ENCODE results near the gene CRISPLD2.
"Not testable (repeated sequence)": the region's sequence is repeated elsewhere in the genome, so short reads cannot be mapped to it uniquely, and the experiment has no call there.

CRISPLD2 gene

DNA sequence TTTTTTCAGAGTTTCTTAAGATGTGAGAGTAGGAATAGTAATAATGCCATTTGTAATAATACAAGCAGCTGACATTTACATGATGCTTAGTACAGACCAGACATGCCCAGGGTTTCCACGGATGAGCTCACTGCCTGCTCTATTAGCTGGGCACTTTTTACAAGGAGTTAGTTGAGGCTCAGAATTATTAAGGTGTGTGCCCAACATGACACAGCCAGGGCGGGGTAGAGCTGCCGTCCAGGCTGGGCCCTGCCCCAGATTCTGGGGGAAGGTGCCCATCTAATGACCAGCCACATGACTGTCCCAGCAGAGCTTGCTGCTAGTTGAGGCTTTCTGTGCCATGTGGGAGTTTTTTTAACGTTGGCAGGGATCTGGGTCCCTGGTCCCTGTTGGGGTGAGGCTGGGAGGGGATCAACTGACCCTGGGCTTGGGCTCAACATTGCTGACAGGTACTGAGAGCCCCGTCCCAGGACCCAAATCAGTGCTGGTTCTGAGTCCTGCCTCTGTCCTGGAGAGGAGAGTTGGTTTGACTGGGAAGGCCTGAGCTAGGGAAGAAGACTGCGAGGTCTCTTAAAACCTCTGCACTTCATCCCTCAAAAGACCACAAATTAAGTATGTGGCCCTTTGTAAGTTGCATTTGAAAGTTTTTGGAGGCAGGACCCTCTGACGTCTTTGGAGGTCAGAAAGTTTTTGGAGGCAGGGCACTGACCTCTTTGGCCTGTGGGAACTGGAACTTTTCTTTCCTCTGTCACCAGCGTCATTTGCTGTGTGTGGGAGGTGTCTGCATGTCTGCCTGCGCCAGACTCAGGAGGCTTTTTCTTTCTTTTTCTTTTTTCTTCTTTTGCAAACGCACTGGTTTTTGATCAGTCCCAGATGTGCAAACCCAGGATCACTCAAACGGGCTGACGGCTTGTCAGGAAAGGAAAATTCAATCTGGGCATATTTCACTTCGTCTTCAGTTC lies 2.2 kb downstream of the CRISPLD2 start:
- DNase-seq (ENCODE audit: low spot score) = no peak

DNA sequence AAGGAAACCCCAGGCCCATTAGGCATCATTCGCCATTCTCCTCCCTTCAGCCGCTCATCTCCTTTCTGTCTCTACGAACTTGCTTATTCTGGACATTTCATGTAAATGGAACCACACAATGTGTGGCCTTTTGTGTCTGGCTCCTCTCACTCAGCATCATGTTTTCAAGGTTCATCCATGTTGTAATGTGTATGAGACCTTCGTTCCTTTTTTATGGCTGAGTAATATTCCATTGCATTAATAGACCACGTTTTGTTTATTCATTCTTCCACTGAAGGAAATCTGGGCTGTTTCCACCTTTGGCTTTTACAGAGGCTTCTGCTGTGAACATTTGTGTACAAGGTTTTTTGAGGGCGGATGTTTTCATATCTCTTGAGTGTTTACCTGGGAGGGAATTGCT lies 3.2 kb downstream of the CRISPLD2 start:
- DNase-seq (ENCODE audit: low spot score) = no peak

DNA sequence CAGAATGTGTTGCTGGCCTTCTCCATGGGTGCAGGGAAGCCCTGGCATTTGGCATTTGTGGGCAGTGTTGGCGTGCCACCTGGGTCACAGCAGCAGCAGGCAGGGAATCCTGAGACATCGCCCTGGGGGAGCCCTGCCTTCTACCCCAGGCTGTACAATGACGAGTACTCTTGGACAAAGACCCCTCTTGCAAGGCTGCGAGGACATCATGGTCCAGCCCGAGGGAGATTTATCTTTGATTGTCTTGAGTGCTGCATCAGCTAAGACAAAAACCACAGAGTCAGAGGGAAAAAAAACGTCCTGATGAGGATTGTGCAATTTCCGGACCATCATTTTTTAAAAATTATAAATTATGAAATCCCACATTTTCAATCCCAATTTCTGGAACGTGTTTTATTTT lies 3.7 kb downstream of the CRISPLD2 start:
- no peak for DNase-seq (ENCODE audit: low spot score)

DNA sequence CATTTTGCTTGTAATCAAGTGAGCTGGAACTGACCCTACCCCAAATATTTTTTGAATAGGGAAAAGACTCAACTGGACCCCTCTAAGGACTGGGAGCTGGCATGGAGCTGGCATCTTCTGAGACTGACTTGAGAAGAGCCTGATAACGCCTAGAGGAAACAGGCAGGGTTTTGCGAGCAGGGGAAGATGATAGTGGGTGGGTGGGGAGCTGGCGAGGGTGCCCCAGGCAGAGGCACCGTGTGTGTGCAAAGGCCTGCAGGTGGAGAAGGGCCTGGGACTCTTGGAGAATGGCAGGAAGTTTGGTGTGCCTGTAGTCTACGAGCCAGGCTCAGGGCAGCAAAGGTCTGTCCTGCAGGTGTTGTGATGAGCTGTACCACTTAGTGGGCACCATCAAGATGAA lies 4.1 kb downstream of the CRISPLD2 start:
- DNase-seq (ENCODE audit: low spot score) = no peak

DNA sequence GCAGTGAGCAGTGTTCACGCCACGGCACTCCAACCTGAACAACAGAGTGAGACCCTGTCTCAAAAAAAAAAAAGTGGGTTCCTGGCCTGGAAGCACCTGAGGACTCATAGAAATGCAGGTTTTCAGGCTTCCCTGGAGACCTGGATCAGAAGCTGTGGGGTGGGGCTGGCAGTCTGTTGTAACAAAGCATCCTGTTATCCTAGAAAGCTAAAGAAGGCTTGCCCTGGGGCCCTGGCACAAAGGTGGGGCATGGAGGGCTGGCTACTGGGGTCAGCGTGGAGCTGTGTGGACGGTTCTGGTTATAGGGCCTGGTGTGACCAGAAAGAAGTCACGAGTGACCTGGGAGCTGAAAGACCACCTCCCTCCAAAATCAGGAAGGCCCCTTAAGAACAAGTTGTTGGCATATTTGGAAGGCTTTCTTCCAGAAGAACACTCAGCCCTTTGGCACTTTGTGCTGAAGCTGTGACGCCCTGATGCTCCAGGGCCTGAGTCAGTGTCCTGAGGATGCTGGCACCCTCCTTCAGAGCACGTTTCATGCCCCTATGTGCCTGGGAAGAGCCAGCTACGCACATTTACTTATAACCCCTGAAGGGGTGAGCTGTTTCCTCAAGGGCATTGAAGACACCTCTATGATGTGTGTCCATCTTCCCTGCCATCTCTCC lies 6.2 kb downstream of the CRISPLD2 start:
- DNase-seq (ENCODE audit: low spot score) = no peak

DNA sequence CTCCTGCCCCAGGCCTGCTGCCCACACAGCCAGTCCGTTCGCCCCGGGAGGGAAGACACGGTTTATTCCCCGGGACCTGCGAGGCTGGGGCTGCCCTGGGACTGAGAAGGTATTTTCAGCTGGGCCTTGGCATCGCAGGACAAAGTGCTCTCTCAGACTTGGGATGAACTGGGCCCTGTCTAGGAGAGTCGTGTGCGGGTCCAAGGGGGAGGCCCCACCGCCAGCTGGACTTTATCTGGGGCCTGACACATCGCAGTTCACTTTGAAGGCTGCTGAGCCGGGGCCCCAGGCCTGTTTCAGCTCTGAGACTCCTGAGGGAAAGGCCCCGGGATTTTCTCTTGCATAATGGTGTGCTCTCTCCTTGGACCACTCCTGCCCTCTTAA lies 6.8 kb downstream of the CRISPLD2 start:
- DNase-seq (ENCODE audit: low spot score) = no peak

DNA sequence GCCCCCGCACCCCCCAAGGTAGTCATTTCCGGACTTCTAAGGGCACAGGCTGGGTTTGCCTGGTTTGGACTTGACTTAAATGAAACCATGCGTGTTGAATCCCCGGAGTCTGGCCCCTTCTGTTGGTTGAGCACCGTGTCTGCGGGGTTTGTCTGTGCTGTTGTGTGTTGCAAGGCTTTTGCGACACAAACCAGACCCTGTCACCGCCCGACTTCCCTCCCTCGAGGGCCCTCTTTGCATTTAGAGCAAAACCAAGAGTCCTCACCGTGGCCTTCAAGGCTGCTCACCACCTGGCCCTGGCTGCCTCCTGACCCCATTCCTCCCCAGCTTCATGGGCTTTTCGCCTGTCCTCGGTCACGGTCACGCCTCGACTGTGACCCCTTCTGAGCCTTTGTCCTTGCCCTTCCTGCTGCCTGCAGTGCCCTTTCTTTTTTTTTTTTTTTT lies 7.4 kb downstream of the CRISPLD2 start:
- no peak for DNase-seq (ENCODE audit: low spot score)

DNA sequence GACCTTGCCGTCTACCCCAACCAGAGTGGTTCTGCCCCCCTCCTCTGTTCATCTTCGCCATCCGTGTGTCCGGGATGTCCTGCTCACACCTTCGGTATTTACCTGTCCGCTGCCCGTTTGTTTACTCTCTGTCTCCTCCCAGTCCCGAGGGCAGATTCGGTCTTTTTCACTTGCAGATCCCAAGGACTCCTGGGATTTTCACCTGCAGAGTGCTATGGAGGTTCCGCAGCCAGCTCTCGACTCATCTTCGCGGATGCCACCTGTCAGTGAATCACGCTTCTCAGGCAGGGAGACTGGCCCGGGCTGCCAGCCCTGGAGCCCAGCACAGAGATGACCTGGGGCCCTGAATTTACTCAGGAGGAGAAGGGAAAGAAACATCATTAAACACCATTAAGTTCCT lies 8.1 kb downstream of the CRISPLD2 start:
- DNase-seq (ENCODE audit: low spot score) = no peak

DNA sequence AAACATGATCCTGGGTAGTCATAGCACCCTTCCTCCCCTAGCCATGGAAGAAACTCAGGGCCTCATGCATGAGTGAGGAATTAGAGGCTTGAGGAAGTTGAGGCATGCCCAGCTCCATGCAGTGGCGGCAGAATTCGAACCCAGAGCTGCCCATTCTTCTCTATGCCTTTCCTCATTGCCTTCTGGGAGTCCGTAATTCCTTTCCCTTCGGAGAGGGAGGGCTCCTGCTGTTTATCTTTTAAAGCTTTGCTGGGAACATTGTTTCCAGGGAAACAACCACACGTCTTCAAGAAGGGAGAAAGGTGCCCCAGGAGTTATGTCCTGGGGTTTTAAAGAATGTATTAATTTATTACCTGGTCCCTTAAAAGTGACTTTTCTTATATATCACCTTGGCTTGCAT lies 8.5 kb downstream of the CRISPLD2 start:
- DNase-seq (ENCODE audit: low spot score) = no peak

DNA sequence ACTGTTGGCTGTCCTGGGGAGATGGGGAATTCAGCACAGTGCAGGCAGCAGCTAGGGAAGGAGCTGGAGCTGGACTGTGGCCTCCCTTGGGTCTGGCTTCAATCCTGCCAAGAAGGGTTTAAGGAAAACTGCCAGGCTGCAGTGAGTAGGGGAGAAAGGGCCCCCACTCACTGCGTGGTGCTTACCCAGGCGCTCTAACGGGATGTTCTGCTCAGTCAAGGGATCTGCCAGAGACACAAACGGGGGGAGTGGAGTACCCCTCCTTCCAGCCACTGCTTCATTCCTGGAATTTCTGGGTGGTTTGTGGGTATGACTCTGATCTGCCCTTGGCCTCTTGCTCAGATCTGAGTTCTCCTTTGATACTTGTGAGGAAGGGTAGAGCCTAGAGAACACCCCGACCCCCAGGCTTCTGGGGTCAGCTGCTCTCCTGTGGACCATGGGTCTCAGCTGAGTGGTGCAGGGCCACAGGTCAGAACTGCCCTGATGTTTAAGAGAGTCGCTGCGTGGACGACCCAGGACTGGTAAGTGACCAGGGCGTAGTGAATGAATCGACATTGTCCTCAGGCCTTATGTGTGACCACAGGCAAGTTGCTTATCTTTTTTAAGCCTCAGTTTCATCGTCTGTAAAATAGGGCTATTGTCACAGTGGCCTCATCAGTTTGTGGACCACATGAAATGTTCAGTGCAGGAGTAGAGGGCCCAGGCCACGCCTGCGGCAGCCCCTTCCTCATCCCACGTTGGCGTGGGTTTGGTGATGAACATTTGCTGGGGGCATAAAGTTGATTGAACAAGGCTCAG lies 9.6 kb downstream of the CRISPLD2 start:
- no peak for DNase-seq (ENCODE audit: low spot score)

DNA sequence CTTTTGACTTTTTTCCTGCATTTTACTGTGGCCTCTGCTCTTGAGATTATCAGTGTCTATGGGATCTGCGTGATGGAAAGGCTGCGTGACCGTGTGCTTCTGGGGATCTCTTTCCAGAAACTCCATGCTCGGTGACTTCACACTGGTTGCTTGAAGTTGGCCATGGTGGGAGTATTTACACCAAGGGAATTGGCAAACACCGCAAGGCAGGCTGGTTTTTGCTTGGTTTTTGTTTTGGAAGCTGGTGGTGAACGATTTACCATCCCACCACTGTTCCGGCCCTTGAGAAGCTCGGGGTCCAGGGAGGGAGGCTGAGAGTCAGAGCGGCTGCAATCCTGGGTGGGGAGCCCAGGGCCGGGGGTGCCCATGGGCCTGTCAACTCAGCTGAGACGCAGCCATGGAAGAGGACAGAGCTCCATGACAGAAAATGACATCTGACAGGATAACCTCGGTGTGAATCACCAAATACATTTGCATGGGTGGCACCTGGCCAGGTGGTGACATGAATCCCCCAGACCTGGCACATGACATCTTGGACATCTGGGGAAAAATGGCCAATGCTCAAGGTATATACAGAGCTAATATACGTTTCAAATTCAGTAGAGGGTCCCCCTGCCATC lies 11.1 kb downstream of the CRISPLD2 start:
- no peak for DNase-seq (ENCODE audit: low spot score)

DNA sequence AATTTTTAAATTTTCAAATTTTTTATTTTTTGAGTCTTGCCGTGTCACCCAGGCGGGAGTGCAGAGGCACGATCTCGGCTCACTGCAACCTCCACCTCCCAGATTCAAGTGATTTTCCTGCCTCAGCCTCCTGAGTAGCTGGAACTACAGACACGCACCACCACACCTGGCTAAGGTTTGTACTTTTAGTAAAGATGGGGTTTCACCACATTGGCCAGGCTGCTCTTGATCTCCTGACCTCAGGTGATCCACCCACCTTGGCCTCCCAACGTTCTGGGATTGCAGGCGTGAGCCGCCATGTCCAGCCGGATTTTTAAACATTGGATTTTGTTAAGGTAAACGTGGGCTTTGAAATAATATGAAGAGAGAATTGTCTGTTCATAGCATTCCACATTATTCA lies 11.9 kb downstream of the CRISPLD2 start:
- not testable (repeated sequence) for DNase-seq (ENCODE audit: low spot score)

DNA sequence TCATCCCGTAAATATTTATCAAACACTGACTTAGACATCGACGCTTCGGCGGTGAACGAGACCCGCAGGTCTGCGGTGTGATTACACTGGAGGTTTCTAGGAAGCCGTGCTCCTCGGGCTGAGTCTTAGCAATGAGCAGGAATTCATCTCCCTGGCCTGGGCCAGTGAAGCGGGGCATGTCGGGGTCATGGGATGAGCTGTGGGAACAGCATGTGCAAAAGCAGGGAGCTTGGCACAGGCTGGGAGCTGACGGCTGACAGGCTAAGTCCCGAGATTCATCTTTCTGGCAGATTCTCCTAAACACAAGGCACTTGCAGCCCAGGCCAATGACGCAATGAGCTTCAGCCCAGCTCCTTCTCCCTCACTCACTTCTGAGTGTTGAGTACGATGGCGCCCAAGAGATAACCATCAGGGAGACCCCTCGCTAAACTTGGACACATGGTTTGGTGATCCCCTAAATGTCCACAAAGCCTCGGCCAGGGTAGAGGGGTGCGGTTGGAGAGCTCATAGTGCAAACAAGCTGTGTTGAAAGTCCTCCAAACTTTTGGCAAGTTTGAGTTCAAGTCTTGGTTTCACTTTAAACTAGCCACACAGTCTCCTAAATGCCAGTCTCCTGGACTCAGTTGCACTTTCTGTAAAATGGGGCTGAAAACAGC lies 12.8 kb downstream of the CRISPLD2 start:
- no peak for DNase-seq (ENCODE audit: low spot score)

DNA sequence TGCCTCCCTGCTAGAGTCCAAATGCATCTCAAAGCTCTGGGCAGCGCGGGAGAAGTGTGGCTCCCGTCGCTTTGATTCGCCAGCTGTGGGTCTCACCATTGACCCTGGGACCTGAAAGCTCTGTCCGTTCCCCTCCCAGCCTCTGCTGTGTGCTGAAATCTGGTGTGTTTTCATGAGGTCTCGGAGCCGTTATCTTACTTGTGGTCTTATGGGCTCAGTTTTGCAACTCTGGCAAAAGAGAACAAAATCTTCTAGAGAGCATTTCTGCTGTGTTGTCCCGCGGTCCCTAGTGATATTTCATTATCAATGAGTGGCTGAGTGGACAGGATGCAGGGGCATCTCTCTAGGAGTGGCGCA lies 13.3 kb downstream of the CRISPLD2 start:
- DNase-seq (ENCODE audit: low spot score) = no peak

DNA sequence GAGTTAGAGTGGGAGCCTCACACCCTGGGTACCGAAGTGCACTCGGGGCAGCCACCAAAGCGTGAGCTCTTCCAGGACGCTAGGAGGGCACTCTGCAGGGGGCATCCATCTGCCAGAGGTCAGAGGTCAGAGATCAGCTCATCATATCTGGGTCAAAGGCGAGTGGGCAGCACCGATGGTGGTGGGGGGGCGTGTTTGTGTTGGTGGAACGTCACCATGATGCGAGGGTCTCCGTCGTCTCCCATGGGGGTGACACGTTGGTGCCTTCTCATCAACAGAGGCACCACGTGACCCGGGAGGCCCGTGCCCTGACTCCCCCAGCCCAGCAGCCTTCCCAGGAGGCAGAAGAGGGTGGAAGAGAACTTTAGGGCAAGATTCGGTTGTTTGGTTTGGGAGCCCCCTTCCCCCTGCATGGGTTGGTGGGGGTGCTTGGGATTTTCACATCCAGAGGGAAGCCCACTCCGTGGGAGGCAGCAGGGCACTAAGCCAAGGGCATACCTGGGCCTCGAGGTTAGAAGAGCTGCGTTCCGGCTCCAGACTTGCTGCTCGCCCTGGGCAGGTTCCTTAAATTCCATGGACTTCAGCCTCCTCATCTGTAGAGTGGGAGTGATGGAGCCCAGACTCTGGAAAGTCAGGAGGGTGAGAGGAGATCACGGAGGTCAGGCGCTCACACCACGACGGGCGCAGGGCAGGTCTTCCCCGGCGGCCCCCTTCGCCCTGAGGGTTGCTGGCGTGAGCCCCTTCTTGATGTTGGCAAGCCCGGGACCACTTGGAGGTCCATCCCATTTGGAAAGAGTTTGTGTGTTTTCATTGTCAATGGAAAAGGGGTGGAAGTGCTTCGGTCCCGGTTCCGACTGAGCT lies 14.0 kb downstream of the CRISPLD2 start:
- no peak for DNase-seq (ENCODE audit: low spot score)

DNA sequence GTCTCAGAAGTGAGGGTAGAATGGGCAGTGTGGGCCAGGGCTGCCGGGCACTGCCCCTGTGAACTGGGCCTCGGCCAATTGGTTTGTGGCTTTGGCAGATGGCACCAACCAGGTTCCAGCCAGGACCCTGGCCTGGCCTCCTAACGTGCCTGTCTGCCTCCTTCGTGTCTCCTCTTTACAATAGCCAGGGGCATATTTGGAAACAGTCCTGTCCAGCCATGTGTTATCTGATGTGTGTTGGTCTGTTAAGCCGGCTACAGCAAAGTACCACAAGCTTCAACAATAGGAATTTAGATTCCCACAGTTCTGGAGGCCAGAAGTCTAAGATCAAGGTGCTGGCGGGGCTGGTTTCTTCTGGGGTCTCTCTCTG lies 14.6 kb downstream of the CRISPLD2 start:
- DNase-seq (ENCODE audit: low spot score) = no peak

DNA sequence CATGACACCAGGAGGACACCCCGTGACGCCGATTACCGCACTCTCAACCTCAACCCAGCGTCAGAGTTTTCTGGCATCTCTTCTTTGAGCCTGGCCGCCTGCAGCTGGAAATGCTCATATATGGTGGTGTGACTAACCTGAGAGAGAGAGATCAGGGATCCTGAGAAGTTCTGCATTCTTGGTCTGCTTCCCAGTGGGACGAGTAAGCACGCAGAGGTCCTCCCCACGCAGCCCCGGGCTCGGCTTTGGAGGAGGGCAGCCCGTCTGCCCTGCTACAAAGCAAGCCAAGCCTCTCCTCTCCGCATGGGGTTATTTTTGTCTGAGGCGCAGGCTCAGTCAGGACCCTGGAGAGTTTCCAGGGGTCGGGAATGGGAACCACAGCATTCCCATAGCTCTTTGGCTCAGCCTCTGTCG lies 16.5 kb downstream of the CRISPLD2 start:
- DNase-seq (ENCODE audit: low spot score) = no peak

DNA sequence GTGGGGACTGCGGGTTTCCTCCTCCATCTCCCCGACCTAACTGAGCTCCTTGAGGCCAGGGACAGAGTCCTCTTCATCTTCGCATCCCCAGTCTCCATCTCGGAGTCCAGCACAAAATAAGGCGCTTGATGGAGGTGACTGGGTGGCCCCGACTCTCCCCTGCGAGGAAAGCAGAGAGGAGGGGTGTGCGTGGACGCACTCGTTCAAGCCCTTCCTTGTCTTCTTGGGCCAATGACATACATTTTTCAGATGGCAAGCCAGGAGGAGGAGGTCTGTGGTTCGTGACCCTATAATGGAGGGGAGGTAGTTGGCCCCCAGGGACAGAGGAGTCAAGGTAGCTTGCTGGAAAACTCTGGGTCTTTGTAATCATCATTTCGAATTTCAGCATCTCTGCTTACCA lies 17.2 kb downstream of the CRISPLD2 start:
- no peak for DNase-seq (ENCODE audit: low spot score)

DNA sequence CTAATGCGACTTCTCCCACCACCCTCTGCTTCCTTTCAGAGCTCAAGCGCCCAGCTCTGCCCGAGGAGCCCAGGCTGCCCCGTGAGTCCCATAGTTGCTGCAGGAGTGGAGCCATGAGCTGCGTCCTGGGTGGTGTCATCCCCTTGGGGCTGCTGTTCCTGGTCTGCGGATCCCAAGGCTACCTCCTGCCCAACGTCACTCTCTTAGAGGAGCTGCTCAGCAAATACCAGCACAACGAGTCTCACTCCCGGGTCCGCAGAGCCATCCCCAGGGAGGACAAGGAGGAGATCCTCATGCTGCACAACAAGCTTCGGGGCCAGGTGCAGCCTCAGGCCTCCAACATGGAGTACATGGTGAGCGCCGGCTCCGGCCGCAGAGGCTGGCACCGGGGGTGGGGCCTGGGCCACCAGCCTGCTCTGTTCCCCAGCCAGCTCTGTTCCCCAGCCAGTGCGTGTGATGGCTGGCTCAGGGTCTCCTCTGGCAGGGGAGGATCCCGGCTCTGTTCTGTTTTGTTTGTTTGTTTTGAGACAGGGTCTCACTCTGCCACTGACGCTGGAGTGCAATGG lies 18.7 kb downstream of the CRISPLD2 start:
- DNase-seq (ENCODE audit: low spot score) = no peak

DNA sequence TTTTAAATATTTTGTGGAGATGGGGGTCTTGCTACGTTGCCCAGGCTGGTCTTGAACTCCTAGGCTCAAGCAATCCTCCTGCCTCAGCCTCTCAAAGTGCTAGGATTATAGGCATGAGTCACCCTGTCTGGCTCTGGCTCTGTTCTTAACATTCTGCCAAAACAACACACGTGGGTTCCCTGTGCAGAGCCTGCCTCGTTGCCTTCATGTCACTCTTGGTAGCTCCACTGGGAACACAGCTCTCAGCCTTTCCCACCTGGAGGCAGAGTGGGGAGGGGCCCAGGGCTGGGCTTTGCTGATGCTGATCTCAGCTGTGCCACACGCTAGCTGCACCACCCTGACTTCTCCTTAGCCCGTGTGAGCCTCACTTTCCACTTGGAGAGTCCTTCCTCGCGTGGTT lies 19.3 kb downstream of the CRISPLD2 start:
- DNase-seq (ENCODE audit: low spot score) = no peak

DNA sequence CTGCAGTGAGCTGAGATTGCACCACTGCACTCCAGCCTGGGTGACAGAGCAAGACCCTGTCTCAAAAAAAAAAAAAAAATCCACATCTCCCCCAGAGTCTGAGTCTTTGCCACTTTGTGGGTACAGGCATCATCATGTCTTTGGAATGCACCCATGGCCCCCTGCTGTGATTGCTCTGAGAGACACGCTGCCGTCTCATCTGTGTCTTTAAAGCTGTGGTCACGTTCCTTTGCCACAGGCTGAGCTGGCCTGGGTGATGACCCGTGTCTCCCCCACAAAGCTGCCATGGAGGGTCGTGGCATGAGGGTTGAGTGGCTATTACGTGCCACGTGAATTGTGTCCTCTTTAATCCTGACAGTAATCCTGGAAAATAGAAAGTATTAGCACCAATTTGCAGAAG lies 20.2 kb downstream of the CRISPLD2 start:
- DNase-seq (ENCODE audit: low spot score) = no peak

All from HuH-7 (cell line).